AML-193 (cell line): ENCODE measurements around the gene CHN1.

Experiments used
- DNase-seq, 2 experiments: peaks; one replicate each; lab custom pipeline; 2025; lab: John Stamatoyannopoulos, UW

Gene CHN1

GRCh38 chr2:174870787-174871186, 134.4 kb downstream of the CHN1 start:
- DNase-seq, result no peak

DNA sequence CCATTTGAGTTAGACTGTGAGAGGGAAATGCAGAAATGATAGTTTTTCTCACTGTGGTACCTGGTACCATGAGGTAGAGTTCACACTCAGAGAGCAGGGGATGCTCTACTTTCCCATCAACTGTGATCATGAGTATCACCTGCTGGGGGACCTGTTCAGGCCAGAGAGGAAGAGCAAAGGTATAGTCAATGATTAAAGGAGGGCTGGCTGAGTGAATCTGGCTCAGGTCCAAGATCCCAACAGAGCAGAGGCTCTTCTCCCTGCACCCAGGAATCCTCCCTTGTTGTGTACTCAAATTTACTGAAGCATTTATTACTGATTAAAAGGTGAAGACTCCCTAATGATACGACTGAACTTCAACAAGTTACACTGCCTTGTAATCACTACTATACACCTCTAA, 136.3 kb downstream of the CHN1 start:
- DNase-seq, result no peak

- no peak for DNase-seq
Observed at GRCh38 chr2:174866421-174866820, 138.8 kb downstream of the CHN1 start.

- DNase-seq, result no peak
Observed at GRCh38 chr2:174863183-174863582, 142.0 kb downstream of the CHN1 start.

DNA sequence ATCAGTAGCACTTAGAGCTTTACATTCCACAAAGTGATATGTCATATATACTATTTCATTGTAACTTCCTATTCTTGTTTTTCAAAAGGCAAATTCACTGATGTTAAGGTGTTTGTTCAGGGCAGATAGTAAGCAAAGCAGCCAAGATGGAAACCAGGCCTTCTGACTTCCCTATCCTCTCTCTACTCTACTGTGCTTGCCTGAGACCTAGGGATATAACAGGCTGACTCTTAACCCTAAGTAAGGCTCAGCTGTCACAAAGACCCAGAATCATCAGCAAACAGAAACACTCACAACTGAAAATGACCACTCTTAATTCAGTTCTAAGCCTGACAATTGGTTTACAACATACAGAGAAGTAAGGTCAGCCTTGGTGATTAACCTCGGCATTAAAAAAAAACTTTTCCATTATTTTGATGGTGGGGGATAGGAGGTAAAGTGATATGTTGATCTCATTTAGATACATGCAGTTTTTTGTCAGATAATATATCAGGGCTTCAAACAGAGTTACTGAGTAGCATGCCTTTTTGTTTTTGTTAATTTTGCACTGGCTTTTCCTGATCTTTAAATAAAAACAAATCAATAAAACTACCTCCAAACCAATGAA, 145.5 kb downstream of the CHN1 start:
- DNase-seq, result no peak

- no peak for DNase-seq
Observed at GRCh38 chr2:174858745-174859144, 146.4 kb downstream of the CHN1 start.

- DNase-seq, result no peak
Observed at GRCh38 chr2:174856447-174856846, 148.7 kb downstream of the CHN1 start.

GRCh38 chr2:174846941-174847938, 157.9 kb downstream of the CHN1 start:
- DNase-seq, result no peak

GRCh38 chr2:174846218-174846617, 159.0 kb downstream of the CHN1 start:
- DNase-seq, result no peak

DNA sequence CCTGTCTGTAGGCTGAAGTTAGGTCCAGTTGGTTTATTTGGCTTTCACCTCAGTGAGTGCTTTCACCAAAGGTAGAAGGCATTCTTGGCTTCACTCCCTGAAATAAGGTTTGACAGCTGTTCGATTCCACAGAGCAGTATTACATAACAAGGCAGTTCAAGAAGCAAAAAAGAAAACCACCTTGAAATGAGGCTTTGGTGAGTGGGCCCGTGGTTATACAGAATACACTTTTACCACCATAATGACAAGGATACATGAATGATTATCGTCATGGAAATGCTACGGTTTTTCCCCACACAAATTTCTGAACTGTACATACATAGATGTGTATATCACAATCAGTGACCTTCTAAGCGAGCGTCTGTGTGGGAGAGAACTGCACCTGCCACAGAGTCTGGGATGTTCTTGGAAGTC, 160.9 kb downstream of the CHN1 start:
- no peak for DNase-seq

- no peak for DNase-seq
Observed at GRCh38 chr2:174842496-174842895, 162.7 kb downstream of the CHN1 start.

- no peak for DNase-seq
Observed at GRCh38 chr2:174841936-174842335, 163.2 kb downstream of the CHN1 start.

- DNase-seq, result no peak
Observed at GRCh38 chr2:174841350-174841749, 163.8 kb downstream of the CHN1 start.

- DNase-seq, result no peak
Observed at GRCh38 chr2:174840436-174840835, 164.7 kb downstream of the CHN1 start.

- DNase-seq, result no peak
Observed at GRCh38 chr2:174839662-174840061, 165.5 kb downstream of the CHN1 start.

DNA sequence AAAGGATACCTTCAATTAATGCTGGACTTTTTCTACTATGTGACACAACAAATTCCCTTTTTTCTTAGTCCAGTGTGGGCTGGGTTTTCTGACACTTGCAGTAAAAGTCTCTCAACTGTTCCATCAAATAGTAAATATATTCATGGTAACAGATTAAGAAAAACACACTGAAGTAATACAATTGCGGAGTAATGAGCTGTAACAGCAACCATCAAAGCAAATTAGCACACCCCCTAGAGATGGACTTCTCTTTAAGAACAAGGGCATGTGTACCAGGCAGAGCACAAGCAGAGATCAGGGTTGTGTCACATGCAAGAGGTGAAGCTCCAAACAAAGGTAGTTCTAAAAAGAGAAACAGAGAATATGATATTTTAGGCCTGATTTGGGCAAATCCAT, 168.2 kb downstream of the CHN1 start:
- no peak for DNase-seq

- DNase-seq, result no peak
Observed at GRCh38 chr2:174836377-174836994, 168.7 kb downstream of the CHN1 start.

DNA sequence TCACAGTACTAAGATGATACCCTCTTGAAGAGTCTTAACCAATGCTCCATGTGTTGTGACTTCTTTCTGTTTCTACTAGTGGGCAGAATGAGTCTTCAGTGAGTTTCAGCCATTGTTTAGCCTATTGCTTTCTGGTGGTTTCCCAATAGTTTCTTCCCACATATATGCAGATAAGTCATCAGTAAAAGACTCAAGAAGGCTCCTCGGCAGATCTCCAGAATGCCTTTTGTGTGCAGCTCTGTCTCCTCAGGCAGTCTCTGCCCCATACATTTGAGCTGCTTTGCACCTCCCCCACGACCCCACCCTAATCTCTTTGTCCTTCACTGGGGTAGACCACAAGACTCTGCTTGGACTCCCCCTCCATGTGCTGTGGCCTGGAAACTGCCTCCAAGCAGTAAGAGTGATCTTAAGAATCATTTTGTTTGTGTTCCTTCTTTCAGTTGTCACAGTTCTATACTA, 169.4 kb downstream of the CHN1 start:
- no peak for DNase-seq

GRCh38 chr2:174833737-174834136, 171.4 kb downstream of the CHN1 start:
- no peak for DNase-seq

GRCh38 chr2:174830561-174830960, 174.6 kb downstream of the CHN1 start:
- DNase-seq, result no peak

DNA sequence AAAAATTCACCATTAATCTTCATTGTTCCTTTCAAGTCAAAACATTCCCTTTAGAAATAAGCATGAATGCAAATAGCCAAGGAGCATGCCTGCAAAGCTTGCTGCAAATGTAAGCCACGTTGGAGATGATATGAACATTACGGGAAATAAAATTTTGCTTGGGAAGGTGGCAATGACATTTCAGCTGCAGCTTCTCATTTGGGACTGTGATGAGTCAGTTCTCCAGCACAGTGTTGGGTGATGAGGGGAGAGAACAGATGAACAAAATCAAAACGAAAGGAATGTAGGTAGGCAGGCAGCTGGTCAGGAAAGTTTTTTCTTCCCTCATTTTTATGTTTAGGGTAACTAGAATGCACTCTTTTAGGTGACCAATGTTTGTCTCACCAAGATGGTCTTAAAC, 175.6 kb downstream of the CHN1 start:
- DNase-seq, result no peak
